Aorta (tissue), 5 donors: ENCODE data around the gene GRIK2. TPM values are rescaled to one million over a fixed set of nuclear protein-coding genes. Genes with fewer than 3 reads are reported as not detected.

Experiments used
- ATAC-seq: fragments of 200-7000 bp; cut with Tn5 transposase; one replicate; pipeline ENCODE4 v1.9.1; 2022; ENCODE audit warnings: moderate library complexity; ENCODE audit not compliant: low FRiP score
- DNase-seq, 2 donors: peaks; one replicate each; pipeline ENCODE4 v3.0.0-alpha.2; 2020
- H3K27ac ChIP-seq, 2 donors: one replicate each; pipeline ENCODE4 v1.5.1; 2013; ENCODE audit warnings: low read length in 2 of 2, mild to moderate bottlenecking in 2 of 2, moderate library complexity in 2 of 2, control low read depth in 1 of 2, inconsistent platforms in 1 of 2, low read depth in 1 of 2
- H3K27me3 ChIP-seq, 2 donors: one replicate each; pipeline ENCODE4 v1.6.1; 2013; ENCODE audit warnings: control low read depth in 1 of 2, low read length in 1 of 2, mild to moderate bottlenecking in 1 of 2, moderate library complexity in 1 of 2; ENCODE audit not compliant: insufficient read depth in 2 of 2, control insufficient read depth in 1 of 2
- H3K36me3 ChIP-seq, 2 donors: one replicate each; pipeline ENCODE4 v1.6.1; 2013; ENCODE audit warnings: control low read depth in 1 of 2, low read length in 1 of 2, mild to moderate bottlenecking in 1 of 2; ENCODE audit not compliant: insufficient read depth in 2 of 2, control insufficient read depth in 1 of 2
- H3K4me1 ChIP-seq, 2 donors: one replicate each; pipeline ENCODE4 v1.6.1; 2013; ENCODE audit warnings: low read length in 2 of 2, control low read depth in 1 of 2, mild to moderate bottlenecking in 1 of 2, moderate library complexity in 1 of 2; ENCODE audit not compliant: insufficient read depth in 2 of 2, control insufficient read depth in 1 of 2
- H3K4me3 ChIP-seq, 2 donors: one replicate each; pipeline ENCODE4 v1.5.1; 2013; ENCODE audit warnings: low read length in 2 of 2, control low read depth in 1 of 2, mild to moderate bottlenecking in 1 of 2
- H3K9me3 ChIP-seq: one replicate; pipeline ENCODE4 v1.6.1; 2013; ENCODE audit warnings: mild to moderate bottlenecking, low read length; ENCODE audit not compliant: control insufficient read depth
- WGBS, 2 donors: extraction: QIAGEN DNeasy Blood & Tissue Kit; methylation state at CpG; one replicate each; pipeline ENCODE4 v1.1.7; 2013; 5-methylcytosine and 5-hydroxymethylcytosine counted together
- intact Hi-C, 2 donors: fragments of 100-400 bp; cut with DNase I; formaldehyde crosslinking; loops; one replicate each; pipeline versions ENCODE4 v1.14.2 to v1.15.0; 2022
- polyA plus RNA-seq, 2 donors: library from polyadenylated mRNA; stranded (reverse); fragments of 200-250 nt; gene quantifications; one replicate each; pipeline ENCODE4 v1.2.3, GENCODE V29; 2013
- total RNA-seq, 2 donors: library from RNA; stranded (reverse); fragmentation: NEBNext Ultra II Directional; extraction: Animal tissue kit (Norgen Biotek cat#: 25700); gene quantifications; one replicate each; pipeline ENCODE4 v1.2.1, GENCODE V29; 2021
- donor health status: healthy with polysubstance abuse.
- donor health status: Bipolar disorder and iron deficiency.
- donor health status: DM: no; HTN: no; CAD: no.
- donor health status: DM: no; HTN: no; CAD: no.
- donor health status: DM: yes; HTN: yes; CAD: no.

Gene GRIK2
- total and polyA plus RNA-seq, 4 donors, result 0.82 to 3.0 (median 2.3) TPM; not detected in 1

DNA sequence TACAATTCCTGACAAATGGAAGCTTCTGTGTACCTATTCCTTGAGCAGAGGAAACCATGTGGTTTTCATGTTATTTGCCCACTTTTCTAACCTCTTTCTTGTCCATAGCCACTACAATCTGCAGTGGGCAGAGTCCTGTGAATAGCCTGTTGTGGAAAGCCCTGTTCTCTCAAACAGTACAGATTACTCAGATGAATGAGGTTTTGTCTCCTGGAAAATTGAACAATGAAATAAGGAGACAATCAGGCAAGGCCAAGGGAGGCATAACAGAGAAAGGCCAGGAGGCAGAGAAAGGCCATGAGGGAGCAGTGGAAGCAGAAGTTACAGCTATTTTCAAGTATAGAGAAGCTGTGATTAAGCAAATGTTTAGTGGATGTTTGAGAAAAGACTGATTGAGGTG, 189.3 kb downstream of the GRIK2 start:
- Histone ChIP-seq H3K4me1 (no peaks in the 10 kb centered on the region), H3K27ac (no peak overlapping the region), H3K9me3 (no peaks in the 10 kb centered on the region), H3K36me3 (no peaks in the 10 kb centered on the region), H3K27me3 (no peaks in the 10 kb centered on the region), H3K4me3 (no peak overlapping the region)
- no peak for ATAC-seq
- DNase-seq, result no peak
- intact Hi-C loops, result no loop called here

DNA sequence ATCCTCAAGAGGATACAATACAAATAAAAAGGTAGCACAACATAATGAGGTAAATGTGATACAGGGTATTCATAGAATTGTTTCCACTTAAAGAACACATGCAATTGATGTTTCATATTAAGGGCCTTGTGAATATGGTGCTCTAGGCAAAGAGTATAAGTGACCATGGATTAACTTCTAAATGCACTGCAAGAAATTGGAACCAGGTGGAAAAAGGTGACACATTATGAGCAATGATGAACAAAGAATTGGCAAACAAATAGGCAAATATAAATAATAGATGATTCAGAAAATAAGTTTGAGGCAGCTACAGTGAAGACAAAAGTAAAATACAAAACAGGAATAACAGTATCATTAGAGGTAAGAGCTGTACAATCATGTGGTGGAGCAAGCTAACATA, 192.0 kb downstream of the GRIK2 start:
- DNase-seq (no peak), ATAC-seq (no peak)
- Histone ChIP-seq H3K4me3 (no peak overlapping the region), H3K9me3 (no peaks in the 10 kb centered on the region), H3K27ac (no peak overlapping the region), H3K36me3 (no peaks in the 10 kb centered on the region), H3K27me3 (no peaks in the 10 kb centered on the region), H3K4me1 (no peaks in the 10 kb centered on the region)
- intact Hi-C loops, result no loop called here

DNA sequence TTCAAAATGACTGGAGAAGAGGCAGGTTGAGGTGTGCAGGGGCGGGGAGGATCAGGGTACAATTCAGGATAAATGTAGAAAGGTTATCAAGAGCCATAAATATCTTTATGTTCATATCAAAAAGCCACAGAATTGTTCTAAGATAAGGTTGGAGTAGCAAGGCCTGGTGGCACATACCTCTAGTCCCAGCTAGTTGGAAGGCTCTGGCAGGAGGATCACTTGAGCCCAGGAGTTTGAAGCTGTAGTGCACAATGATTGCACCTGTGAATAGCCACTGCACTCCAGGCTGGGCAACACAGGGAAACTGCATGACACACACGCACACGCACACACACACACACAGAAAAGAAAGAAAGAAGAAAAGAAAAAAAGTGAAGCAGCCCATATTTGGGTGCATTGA, 194.8 kb downstream of the GRIK2 start:
- Histone ChIP-seq H3K4me3 (no peak overlapping the region), H3K27ac (no peak overlapping the region), H3K4me1 (no peaks in the 10 kb centered on the region), H3K27me3 (no peaks in the 10 kb centered on the region), H3K9me3 (no peaks in the 10 kb centered on the region), H3K36me3 (no peaks in the 10 kb centered on the region)
- intact Hi-C loops, result no loop called here
- DNase-seq (no peak), ATAC-seq (no peak)
- WGBS, 2 donors, result 92 to 95% methylated on average over 3 of the region's 3 CpGs

DNA sequence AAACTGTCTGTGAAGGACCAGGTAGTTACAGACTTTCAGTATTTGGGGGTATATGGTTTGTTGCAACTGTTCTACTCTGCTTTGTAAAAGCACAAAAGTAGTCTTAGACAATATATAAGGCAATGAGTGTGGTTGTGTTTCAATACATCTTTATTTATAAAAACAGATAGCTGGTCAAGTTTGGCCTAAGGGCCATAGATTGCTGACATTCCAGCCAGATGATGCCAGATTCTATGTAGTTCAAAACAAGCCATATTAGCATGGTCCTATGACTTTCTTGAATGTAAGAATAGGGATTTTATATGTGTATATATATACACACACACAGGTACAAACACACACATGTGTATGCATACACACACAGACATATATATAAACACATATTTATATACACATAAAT, 201.8 kb downstream of the GRIK2 start:
- no peak for ATAC-seq
- Histone ChIP-seq H3K27ac (no peak overlapping the region), H3K36me3 (no peaks in the 10 kb centered on the region), H3K9me3 (no peaks in the 10 kb centered on the region), H3K27me3 (no peaks in the 10 kb centered on the region), H3K4me1 (no peaks in the 10 kb centered on the region), H3K4me3 (no peak overlapping the region)
- intact Hi-C loops, result no loop called here
- DNase-seq, result no peak

DNA sequence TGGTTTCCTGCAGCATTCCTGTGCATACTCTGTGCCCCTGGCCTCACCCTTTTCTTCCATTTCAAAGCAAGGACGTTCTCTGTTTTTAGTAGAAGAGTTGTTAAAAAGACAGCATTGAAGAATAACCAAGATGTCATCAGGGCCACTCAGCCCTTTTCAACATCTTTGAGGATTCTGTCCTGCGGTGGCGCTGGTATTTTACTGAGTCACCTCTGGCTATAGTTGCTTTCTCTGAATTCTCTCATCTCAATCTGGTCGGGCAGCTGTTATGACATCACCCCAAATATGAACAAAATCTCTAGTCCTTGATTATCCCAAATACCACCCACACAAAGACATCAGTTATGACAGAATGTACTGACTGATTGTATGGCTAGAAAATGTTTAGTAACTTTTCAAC, 204.2 kb downstream of the GRIK2 start:
- no peaks in the 10 kb centered on the region for H3K36me3 ChIP-seq
- H3K4me3 ChIP-seq, result no peak overlapping the region
- intact Hi-C loops, result no loop called here
- no peak for ATAC-seq
- H3K27ac ChIP-seq, result no peak overlapping the region
- H3K9me3 ChIP-seq, result no peaks in the 10 kb centered on the region
- 43 to 56% methylated on average over 4 of the region's 4 CpGs for WGBS, 2 donors
- H3K27me3 ChIP-seq, result no peaks in the 10 kb centered on the region
- DNase-seq, result no peak
- H3K4me1 ChIP-seq, result no peaks in the 10 kb centered on the region

DNA sequence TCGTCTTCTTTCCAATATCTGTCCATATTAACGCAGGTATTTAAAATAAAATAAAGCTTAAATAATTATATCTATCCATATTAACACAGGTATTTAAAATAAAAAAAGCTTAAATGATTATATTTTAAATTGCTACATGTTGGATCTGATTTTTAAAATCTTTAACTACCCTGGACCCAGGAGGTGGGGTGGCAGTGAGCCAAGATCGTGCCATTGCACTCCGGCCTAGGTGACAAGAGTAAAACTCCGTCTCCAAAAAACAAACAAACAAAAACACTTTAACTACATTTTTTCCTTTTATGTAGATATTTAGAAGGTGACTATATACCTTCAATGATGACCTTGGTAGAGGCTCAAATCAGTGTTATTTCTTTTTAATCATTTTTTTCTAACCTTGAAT, 211.9 kb downstream of the GRIK2 start:
- Histone ChIP-seq H3K27me3 (no peaks in the 10 kb centered on the region), H3K36me3 (no peaks in the 10 kb centered on the region), H3K4me3 (no peak overlapping the region), H3K4me1 (no peaks in the 10 kb centered on the region), H3K27ac (no peak overlapping the region), H3K9me3 (no peaks in the 10 kb centered on the region)
- DNase-seq (no peak), ATAC-seq (no peak)
- 88 to 91% methylated on average over 5 of the region's 5 CpGs for WGBS, 2 donors
- intact Hi-C loops, result no loop called here

DNA sequence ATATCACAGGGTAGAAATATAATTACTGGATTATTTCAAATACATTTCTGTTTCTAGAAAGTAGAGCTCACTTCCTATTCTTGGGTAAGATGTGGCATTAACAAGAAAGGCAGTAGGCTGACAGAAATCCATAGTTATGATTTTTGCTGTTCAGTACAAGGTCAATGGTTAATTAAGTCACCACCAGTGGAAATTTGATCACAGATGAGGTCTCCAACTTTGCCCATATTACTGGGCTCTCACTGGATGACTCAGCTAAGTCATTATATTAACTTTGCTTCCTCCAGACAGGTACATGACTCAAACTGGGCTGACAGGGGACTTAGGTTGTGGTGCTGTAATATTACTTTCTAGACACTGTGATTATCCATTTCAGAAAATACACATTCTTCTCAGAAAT, 212.4 kb downstream of the GRIK2 start:
- ATAC-seq (no peak), DNase-seq (no peak)
- H3K4me1 ChIP-seq, result no peaks in the 10 kb centered on the region
- no peaks in the 10 kb centered on the region for H3K27me3 ChIP-seq
- intact Hi-C loops, result no loop called here
- no peaks in the 10 kb centered on the region for H3K36me3 ChIP-seq
- no peak overlapping the region for H3K4me3 ChIP-seq
- no peak overlapping the region for H3K27ac ChIP-seq
- H3K9me3 ChIP-seq, result no peaks in the 10 kb centered on the region

DNA sequence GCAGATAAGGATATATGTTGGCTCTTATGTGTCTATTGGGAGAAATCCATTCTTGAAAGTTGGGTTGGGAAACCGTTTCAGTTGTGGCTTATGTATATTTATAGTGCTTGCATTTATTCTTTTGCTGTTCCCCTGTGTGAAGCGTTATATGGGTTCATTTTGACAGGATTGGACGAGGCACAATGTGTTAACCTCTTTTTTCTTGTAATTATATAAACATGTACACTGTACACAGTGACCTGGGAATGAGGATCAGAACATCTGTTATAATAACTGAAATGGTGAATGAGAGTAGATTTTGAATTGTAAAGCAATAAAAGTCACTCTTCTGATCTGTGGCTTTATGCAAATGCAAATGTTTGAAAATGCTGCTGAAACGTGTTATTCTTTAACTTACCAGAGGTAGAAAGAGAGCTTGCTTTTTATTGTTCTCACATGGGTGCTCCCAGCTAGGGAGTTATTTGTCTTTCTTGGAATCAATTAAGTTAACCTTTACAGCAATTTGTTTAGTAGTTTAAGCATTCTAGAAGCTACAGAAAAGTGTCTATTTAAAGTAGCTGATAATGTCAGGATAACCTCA, 213.7 kb downstream of the GRIK2 start:
- H3K4me3 ChIP-seq, result no peak overlapping the region

DNA sequence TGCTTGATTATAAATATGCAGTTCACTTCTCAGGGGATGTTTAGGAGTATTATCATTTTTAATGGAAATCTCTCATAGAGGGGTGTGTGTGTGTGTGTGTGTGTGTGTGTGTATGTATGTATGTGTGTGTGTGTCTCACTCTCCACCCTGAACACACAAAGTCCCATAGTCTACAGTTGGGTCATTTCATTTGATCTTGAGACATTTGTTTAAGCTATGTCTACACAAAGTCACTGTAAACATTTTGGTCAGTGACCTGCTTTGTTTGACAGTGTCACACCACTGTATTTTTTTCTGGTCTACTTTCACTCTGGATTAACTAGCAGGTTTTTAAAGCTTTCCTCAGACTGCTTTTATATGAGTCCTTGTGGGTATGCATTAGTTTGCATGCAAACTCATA, 215.2 kb downstream of the GRIK2 start:
- ATAC-seq, result no peak

More for the DNA sequence above, 213.7 kb downstream of the GRIK2 start:
- intact Hi-C loops, result no loop called here
- H3K27me3 ChIP-seq, result no peaks in the 10 kb centered on the region
- no peaks in the 10 kb centered on the region for H3K36me3 ChIP-seq
- no peak overlapping the region for H3K27ac ChIP-seq
- H3K9me3 ChIP-seq, result no peaks in the 10 kb centered on the region
- WGBS, 2 donors, result 50 to 51% methylated on average over 4 of the region's 4 CpGs
- ATAC-seq (no peak), DNase-seq (no peak)
- no peaks in the 10 kb centered on the region for H3K4me1 ChIP-seq

More for the DNA sequence above, 215.2 kb downstream of the GRIK2 start:
- Histone ChIP-seq H3K36me3 (no peaks in the 10 kb centered on the region), H3K27me3 (no peaks in the 10 kb centered on the region), H3K4me3 (no peak overlapping the region), H3K9me3 (no peaks in the 10 kb centered on the region), H3K4me1 (no peaks in the 10 kb centered on the region), H3K27ac (no peak overlapping the region)
- intact Hi-C loops, result no loop called here
- DNase-seq, result no peak
